CD14-positive monocyte (primary cell): Measurements from ENCODE around the gene HSF2BP. TPM values are rescaled to one million over a fixed set of nuclear protein-coding genes. Genes with fewer than 3 reads are reported as not detected.

Experiments
- DNase-seq, 3 donors: peaks; one replicate each; pipeline ENCODE4 v3.0.0-alpha.2; 2011 to 2022
- H2AFZ ChIP-seq: 2 replicates; pipeline ENCODE4 v1.6.0; 2012; ENCODE audit warnings: mild to moderate bottlenecking, low read depth, low read length, inconsistent platforms; ENCODE audit not compliant: insufficient read depth, poor library complexity, severe bottlenecking
- H3K27ac ChIP-seq, 2 donors: 1 replicate in 1 of 2; 2 replicates in 1 of 2; pipeline ENCODE4 v1.5.1; 2012 to 2013; ENCODE audit warnings: low read length in 2 of 2, control low read depth in 1 of 2, inconsistent platforms in 1 of 2, low read depth in 1 of 2, mild to moderate bottlenecking in 1 of 2
- H3K27me3 ChIP-seq, 2 donors: one replicate each; pipeline versions ENCODE4 v1.6.0 to v1.6.1; 2011 to 2013; ENCODE audit warnings: low read length in 2 of 2; ENCODE audit not compliant: control insufficient read depth in 2 of 2, insufficient read depth in 2 of 2
- H3K36me3 ChIP-seq, 2 donors: replicated peaks in 1 of 2; 1 replicate in 1 of 2; 2 replicates in 1 of 2; pipeline versions ENCODE4 v1.5.1 to v1.6.1; 2012 to 2013; ENCODE audit warnings: low read length in 2 of 2, control low read depth in 1 of 2, inconsistent platforms in 1 of 2, mild to moderate bottlenecking in 1 of 2; ENCODE audit not compliant: insufficient read depth in 2 of 2, control insufficient read depth in 1 of 2
- H3K4me1 ChIP-seq, 2 donors: 1 replicate in 1 of 2; 2 replicates in 1 of 2; pipeline versions ENCODE4 v1.5.1 to v1.6.1; 2012 to 2013; ENCODE audit warnings: low read length in 2 of 2, control low read depth in 1 of 2, inconsistent platforms in 1 of 2, mild to moderate bottlenecking in 1 of 2, moderate library complexity in 1 of 2; ENCODE audit not compliant: insufficient read depth in 2 of 2, control insufficient read depth in 1 of 2
- H3K4me2 ChIP-seq: replicated peaks from 2 replicates; pipeline ENCODE3; 2012; ENCODE audit warnings: low read length, moderate library complexity, mild to moderate bottlenecking; ENCODE audit not compliant: poor library complexity, severe bottlenecking; ENCODE audit errors: extremely low read depth
- H3K4me3 ChIP-seq, 3 experiments: fragments of 200-600 bp in 1 of 3; sonication (generic) in 1 of 3; replicated peaks in 1 of 3; 1 replicate in 2 of 3; 2 replicates in 1 of 3; pipeline ENCODE4 v1.5.1; 2011 to 2013; ENCODE audit warnings: low read length in 3 of 3, mild to moderate bottlenecking in 3 of 3, control low read depth in 2 of 3, low read depth in 2 of 3, inconsistent platforms in 1 of 3, moderate library complexity in 1 of 3
- H3K79me2 ChIP-seq: 2 replicates; pipeline ENCODE4 v1.6.0; 2012; ENCODE audit warnings: mild to moderate bottlenecking, control low read depth, inconsistent platforms, low read length, moderate library complexity; ENCODE audit not compliant: insufficient read depth
- H3K9ac ChIP-seq: 2 replicates; pipeline ENCODE4 v1.6.0; 2017; ENCODE audit warnings: low read length, mild to moderate bottlenecking; ENCODE audit not compliant: insufficient read depth, poor library complexity, severe bottlenecking
- H3K9me3 ChIP-seq, 2 donors: replicated peaks in 1 of 2; 1 replicate in 1 of 2; 2 replicates in 1 of 2; pipeline versions ENCODE4 v1.5.1 to v1.6.1; 2012 to 2013; ENCODE audit warnings: low read length in 2 of 2, control low read depth in 1 of 2; ENCODE audit not compliant: control insufficient read depth in 1 of 2, insufficient read depth in 1 of 2
- H4K20me1 ChIP-seq: 2 replicates; pipeline ENCODE4 v1.6.0; 2012; ENCODE audit warnings: mild to moderate bottlenecking, low read length, control low read depth, moderate library complexity; ENCODE audit not compliant: insufficient read depth
- H3K27ac Mint-ChIP-seq, 7 donors: one replicate each; pipeline ENCODE4 v1.8.0; 2020; ENCODE audit warnings: mild to moderate bottlenecking in 7 of 7, mixed read lengths in 7 of 7, moderate library complexity in 6 of 7, inconsistent platforms in 2 of 7
- H3K27me3 Mint-ChIP-seq, 3 donors: one replicate each; pipeline ENCODE4 v1.8.0; 2021 to 2022; ENCODE audit warnings: low read depth in 3 of 3, mild to moderate bottlenecking in 3 of 3, mixed read lengths in 3 of 3, moderate library complexity in 3 of 3, inconsistent platforms in 1 of 3
- H3K36me3 Mint-ChIP-seq, 2 donors: one replicate each; pipeline ENCODE4 v1.8.0; 2020; ENCODE audit warnings: mixed read lengths in 2 of 2, inconsistent platforms in 1 of 2, mild to moderate bottlenecking in 1 of 2
- H3K4me1 Mint-ChIP-seq: one replicate; pipeline ENCODE4 v1.8.0; 2020; ENCODE audit warnings: mild to moderate bottlenecking, mixed read lengths
- H3K4me3 Mint-ChIP-seq, 2 donors: one replicate each; pipeline ENCODE4 v1.8.0; 2020; ENCODE audit warnings: mild to moderate bottlenecking in 2 of 2, mixed read lengths in 2 of 2, moderate library complexity in 1 of 2
- H3K9me3 Mint-ChIP-seq, 7 donors: one replicate each; pipeline ENCODE4 v1.8.0; 2020 to 2022; ENCODE audit warnings: mixed read lengths in 7 of 7, mild to moderate bottlenecking in 6 of 7, moderate library complexity in 6 of 7, inconsistent platforms in 2 of 7
- CTCF ChIP-seq: fragments of 200-600 bp; IDR thresholded peaks from one replicate; pipeline ENCODE4 v1.8.0; 2022; ENCODE audit warnings: antibody characterized with exemption, mild to moderate bottlenecking
- WGBS: methylation state at CpG from one replicate; pipeline ENCODE4 v1.1.5; 2013; ENCODE audit warnings: missing lambda C conversion rate; ENCODE audit not compliant: insufficient coverage; 5-methylcytosine and 5-hydroxymethylcytosine counted together
- intact Hi-C, 2 donors: fragments of 100-400 bp; cut with micrococcal nuclease; formaldehyde crosslinking; loops; one replicate each; pipeline versions ENCODE4 v1.15.0 to v1.15.1; 2023
- polyA plus RNA-seq, 3 donors: library from polyadenylated mRNA; depleted of rRNA in 1 of 3; unstranded in 2 of 3; stranded (reverse) in 1 of 3; fragments of 300-500 nt in 2 of 3; fragments of >200 nt in 1 of 3; fragmentation: Illumina TruSeq in 2 of 3; gene quantifications; 1 replicate in 2 of 3; 2 replicates in 1 of 3; pipeline ENCODE4 v1.2.3, GENCODE V29; 2012 to 2021

Gene HSF2BP
- polyA plus RNA-seq, 3 donors = 0.20 TPM; not detected in 2

GRCh38 chr21:43658088-43658741 lies 1.1 kb downstream of the HSF2BP start:
- Histone ChIP-seq H3K27ac (no peak overlapping the region), H2AFZ (peak overlapping the region; percentile 68), H3K36me3 (peaks cover 8 to 17% of the 10 kb centered on the region in 2 donors), H3K4me2 (peak overlapping the region; percentile 51), H3K27me3 (peaks cover 0 to 3% of the 10 kb centered on the region in 2 donors), H3K9me3 (no peaks in the 10 kb centered on the region), H3K9ac (peak overlapping the region; percentile 15), H3K4me3 (peak overlapping the region in 1 of 3 experiments; percentile 19), H3K79me2 (peaks cover 31% of the 10 kb centered on the region), H4K20me1 (peaks cover 6% of the 10 kb centered on the region), H3K4me1 (peaks cover 25 to 38% of the 10 kb centered on the region in 2 donors)
- intact Hi-C loops = no loop called here
- no peak for TF ChIP-seq CTCF
- Mint-ChIP-seq H3K4me3 (peak overlapping the region in 1 of 2 donors; percentile 43), H3K27ac (no peak overlapping the region), H3K4me1 (peaks cover 35% of the 10 kb centered on the region), H3K36me3 (peaks cover 16 to 17% of the 10 kb centered on the region in 2 donors), H3K9me3 (no peaks in the 10 kb centered on the region), H3K27me3 (peaks cover 9 to 16% (median 10%) of the 10 kb centered on the region in 3 donors)
- no peak for DNase-seq
- 98% methylated on average over 44 of the region's 48 CpGs for WGBS

- Mint-ChIP-seq H3K27ac (no peak overlapping the region), H3K9me3 (no peaks in the 10 kb centered on the region), H3K4me1 (peaks cover 35% of the 10 kb centered on the region), H3K4me3 (peak overlapping the region; percentile 14 to 37), H3K36me3 (peaks cover 10 to 11% of the 10 kb centered on the region in 2 donors), H3K27me3 (peaks cover 9 to 16% (median 10%) of the 10 kb centered on the region in 3 donors)
- Histone ChIP-seq H3K9me3 (no peaks in the 10 kb centered on the region), H4K20me1 (peaks cover 6% of the 10 kb centered on the region), H3K27me3 (peaks cover 0 to 3% of the 10 kb centered on the region in 2 donors), H3K79me2 (peaks cover 28% of the 10 kb centered on the region), H3K36me3 (peaks cover 3 to 10% of the 10 kb centered on the region in 2 donors), H3K9ac (peak overlapping the region; percentile 15), H3K4me3 (peak overlapping the region in 1 of 3 experiments; percentile 19), H2AFZ (peak overlapping the region; percentile 68), H3K4me2 (peak overlapping the region; percentile 51), H3K4me1 (peaks cover 25 to 38% of the 10 kb centered on the region in 2 donors), H3K27ac (no peak overlapping the region)
- DNase-seq = peak in 2 of 3 donors; percentile 24 to 29
- TF ChIP-seq CTCF = no peak
- 41% methylated on average over 45 of the region's 46 CpGs for WGBS
- intact Hi-C loops = no loop called here
Measured at GRCh38 chr21:43657355-43658087, 1.8 kb downstream of the HSF2BP start.
